NCI-H748 treated with DMSO at 0.1 percent for 48 hours (cell line): ENCODE data around the gene RHEB.
"Not testable (repeated sequence)": the region's sequence is repeated elsewhere in the genome, so short reads cannot be mapped to it uniquely, and the experiment has no call there.

Experiments used
- DNase-seq: peaks from one replicate; lab custom pipeline; 2025; lab: John Stamatoyannopoulos, UW

Gene RHEB

DNA sequence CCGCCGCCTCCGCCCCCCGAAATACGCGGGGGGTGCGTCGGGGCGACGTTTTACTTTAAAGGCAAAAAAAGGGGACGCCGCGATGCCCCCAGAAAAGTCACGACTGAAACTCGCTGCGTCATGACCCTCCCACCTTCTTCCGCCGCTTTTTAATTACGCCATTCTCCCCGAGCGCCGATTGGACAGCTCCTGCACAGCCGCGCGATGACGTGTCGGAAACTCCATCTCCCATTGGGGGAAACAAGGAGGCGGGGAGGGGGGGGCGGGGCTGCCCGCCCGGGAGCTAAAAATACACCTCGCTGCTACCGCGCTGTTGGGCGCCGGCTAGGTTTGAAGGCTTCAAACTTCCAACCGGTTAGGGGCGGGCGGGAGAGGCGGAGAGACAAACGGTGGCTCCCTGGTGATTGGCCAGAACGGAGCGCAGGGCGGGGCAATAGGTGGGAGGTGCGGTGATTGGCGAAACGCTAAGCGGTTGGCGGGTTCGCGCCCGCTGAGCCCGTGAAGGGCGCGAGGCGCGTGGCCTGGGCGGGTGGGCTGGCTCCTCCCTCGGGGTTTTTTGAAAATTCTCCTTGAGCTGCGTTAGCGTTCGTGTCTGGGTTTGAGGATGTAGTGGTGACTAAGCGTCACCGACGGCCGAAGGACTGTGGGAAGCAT is at the start of gene RHEB:
Gene RHEB, minus strand, starts transcription at position 131 of the 654 bp plus-strand sequence. CDS start 384 bp downstream, outside the sequence.
- DNase-seq: peak; percentile 97

DNA sequence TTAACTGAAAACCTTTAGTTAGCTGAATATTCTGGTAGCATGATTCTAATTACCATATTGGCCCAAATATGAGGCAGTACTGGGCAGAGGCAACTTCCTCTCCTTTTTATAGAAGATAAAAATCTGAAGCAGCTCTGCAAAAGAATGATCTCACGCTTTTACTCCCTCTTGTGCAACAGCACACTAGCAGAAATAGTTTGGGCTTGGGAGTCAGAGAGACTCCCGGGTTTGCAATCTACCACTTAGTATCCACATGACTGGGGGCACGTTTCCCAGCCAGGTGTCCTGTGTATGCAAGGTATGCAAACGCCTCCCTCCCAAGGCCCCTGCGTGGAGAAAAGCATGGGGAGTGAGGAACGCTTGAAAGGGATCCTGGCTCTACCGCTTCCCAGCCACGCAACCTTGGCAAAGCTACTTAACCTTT is 47.2 kb upstream of the RHEB start:
- no peak for DNase-seq

- no peak for DNase-seq
These were observed 45.8 kb upstream of the RHEB start for GRCh38 chr7:151565541-151565940.

- DNase-seq: no peak
These were observed 40.5 kb upstream of the RHEB start for GRCh38 chr7:151560243-151560642.

GRCh38 chr7:151559557-151560183 is 40.0 kb upstream of the RHEB start:
- no peak for DNase-seq

DNA sequence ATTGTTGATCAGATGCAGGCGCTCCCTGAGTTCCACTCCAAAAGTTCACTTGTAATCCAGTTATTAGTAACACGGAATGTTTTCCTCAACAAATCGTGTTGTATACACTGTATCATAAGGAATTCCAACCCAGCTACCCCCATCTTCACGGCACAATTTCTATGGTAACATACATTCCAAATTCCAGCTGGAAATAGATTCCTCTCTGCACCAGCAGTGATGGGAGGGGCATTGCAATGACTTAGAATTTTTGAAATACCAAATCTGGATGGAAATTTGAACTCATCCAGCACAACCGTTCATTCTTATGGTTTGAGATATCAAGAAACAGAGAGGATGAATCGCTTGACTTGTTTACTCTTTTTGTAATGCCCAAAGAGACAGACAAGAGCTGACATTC is 38.9 kb upstream of the RHEB start:
- no peak for DNase-seq

DNA sequence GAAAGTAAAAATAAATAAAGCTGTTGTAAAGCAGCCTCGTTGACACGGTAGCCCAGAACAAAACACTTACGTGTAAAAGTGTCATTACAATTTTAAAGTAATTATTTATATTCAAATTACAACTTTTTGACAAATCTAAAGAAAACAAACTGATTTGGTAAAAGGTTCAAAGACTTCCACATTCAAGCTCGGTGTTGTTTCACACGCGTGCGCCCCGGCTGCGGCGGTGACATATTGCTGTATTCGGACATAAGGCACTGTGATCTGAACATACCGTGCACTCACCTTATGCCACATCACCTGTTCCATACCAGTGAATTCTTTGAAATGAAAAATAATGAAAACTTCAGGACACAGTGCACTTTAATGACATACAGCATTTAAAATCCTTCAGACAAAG is 36.9 kb upstream of the RHEB start:
- DNase-seq: no peak

DNA sequence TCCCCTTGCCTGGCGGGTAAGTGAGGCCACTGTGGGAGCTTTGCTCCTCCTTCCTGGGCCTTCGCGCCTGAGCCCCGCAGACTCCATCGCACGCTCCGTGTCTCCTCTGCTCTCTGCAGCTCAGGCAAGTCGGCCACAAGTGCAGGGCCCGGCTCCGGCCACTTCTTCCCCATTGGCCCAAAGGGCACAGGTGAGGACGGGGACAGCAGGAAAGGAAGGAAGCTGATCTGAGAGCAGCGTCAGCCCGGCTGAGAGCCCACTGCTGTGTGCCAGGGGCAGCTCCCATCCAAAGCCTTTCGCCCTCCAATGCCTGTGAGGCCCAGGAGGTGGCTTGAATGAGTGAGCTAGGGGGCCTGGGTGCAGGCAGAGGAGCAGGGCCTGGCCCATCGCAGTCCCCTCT is 33.7 kb upstream of the RHEB start:
- DNase-seq: no peak

- DNase-seq: peak; percentile 71
These were observed 32.8 kb upstream of the RHEB start for GRCh38 chr7:151552352-151553028.

GRCh38 chr7:151551820-151552219 is 32.1 kb upstream of the RHEB start:
- DNase-seq: no peak

DNA sequence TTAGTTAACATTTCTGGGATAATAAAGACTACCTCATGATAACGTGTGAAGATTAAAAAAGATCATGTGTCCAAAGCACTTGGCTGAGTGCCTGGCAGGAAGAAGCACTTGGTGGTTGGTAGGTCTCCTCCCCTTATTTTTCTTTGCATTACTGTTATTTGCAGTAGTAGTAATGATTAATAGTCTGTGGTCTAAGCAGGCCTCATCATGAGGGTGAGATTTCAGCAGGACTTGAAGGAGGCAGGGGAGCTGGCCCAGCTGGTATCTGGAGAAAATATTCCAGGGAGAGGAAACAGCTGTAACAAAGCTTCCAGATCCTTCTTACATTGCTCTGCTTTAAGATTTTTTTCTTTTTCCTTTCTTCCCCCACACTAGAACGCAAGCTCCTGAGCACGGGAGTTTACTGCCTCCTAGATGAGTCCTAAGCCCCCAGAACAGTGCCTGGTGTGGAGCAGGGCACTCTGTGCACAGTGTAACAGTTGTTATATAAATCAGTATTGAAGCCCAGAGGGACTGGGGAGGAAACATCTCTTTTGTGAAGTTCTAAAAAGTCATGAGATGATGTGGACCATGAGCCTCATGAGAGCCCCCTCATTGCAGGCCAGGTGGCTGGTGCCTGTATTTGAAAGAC is 31.1 kb upstream of the RHEB start:
- DNase-seq: no peak

- DNase-seq: no peak
These were observed 29.9 kb upstream of the RHEB start for GRCh38 chr7:151549644-151550043.

- no peak for DNase-seq
These were observed 29.4 kb upstream of the RHEB start for GRCh38 chr7:151549083-151549482.

DNA sequence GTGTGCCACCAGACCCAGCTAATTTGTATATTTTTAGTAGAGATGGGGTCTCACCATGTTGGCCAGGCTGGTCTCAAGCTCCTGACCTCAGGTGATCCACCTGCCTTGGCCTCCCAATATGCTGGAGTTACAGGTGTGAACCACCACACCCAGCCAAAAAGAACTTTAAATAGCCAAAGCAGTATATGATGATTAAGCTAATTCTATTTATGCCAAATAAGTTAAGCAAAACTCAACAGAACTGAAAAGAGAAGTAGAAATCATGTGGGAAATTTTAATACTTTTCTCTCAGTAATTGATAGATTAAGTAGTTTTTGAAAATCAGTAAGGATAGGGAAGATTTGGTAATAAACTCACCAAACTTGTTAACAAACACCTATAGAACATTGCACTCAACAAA is 24.5 kb upstream of the RHEB start:
- no peak for DNase-seq

- no peak for DNase-seq
These were observed 23.0 kb upstream of the RHEB start for GRCh38 chr7:151542606-151543130.

DNA sequence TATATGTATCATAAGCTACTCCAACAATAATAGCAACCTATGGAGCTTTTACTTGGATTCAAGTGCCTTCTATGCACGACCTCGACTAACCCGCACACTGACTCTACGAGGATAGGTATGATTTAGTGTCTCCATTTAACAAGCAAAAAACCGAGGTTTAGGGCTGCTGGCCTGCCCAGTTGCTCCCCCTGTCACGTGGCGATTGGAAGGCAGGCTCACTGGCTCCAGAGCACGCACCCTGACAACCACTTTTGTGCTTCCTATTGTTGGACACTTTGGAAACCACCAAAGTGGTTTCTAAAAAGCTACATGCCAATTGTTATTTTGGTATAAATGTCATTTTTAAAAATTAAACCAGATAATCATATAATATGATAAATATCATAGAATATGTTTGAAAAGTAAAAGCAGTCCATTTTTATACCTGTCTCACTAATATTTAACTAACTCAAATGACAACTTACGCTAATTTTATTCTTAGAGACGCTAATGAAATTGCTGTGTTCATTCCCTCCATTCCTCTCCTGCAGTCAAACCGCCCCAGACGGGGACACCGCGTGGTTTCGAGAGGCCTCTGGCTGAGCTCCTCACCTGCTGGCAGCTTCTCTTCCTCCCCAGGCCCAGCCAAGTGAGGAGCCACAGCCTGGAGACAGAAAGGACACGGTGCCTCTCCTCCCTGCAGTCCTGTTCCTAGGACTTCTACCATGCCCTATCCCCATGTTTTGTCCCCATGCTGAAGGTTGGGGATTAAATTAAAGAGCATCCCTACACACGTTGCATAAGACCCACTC is 22.2 kb upstream of the RHEB start:
- DNase-seq: no peak

DNA sequence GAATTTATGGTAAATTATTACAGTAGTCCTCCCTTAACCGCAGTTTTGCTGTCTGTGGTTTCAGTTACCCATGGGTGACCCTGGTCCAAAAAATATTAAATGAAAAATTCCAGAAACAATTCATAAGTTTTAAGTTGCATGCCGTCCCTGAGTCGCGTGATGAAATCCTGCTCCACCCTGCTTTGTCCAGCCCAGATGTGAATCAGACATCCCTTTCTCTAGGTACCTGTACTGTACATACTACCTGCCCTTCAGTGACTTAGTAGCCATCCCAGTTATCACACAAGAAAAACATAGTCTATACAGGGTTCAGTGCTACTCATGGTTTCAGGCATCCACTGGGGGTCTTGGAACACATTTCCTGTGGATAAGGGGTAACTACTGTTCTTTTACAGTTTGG is 20.5 kb upstream of the RHEB start:
- no peak for DNase-seq

DNA sequence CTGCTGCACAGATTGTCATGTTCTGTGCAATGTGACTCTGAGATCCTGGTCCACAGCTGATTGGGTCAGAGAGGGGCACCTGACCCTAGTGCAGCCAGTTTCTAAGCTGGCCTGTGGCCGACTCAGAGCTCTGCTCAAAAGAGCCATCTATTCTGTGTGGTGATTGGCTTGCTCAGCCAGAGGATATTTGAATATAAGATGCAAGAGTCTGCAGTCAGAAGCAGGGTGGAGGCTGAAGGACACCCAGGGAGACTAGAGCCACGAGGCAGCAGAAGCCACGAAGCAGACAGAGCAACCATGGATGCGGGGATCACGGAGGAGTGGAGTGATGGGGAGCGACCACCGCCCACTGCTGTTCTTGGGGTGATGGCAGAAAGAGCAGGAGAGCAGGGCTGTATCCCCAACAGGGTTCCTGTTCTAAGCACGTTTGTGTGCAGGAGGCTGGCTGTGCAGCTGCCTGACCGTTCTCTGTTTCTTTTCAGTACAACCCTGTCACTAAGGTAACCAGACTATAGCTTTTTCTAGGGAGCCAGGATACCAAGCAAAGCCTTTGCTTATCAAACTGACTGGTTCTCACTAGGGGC is 19.5 kb upstream of the RHEB start:
- DNase-seq: no peak

DNA sequence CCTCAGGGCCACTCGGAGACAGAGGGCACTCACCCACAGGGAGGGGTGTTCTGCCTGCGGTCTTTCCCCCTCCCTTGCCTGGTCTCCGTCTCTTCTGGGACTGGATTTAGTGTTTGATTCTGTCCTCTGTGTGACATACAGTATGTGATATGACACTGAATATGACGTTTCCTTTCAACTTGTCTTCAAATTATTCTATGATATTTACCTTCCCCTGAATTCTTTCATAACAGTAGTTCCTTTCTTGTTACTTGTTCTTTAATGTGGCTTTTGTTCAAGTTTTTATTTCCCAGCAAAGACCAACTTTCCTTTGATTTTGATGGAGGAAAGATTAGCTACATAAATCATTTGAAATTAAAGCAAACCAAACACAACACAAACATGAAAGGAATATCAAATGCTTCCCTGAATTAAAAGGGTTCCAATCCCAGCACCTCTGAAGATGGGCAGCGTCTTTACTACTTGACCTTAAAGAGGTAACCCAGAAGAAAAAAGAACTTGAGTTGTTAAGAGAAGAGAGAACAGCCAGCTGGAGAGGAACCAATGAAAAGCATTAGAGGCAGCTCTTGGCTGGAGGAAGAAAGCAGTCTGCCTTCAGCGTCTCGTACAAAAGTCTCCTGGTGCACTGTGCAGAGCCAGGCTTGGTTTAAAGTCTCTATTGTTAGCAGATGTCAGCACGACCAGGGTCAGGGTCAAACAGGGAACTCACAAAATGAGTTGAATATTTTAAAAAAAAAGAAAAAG is 18.3 kb upstream of the RHEB start:
- DNase-seq: no peak

- not testable (repeated sequence) for DNase-seq
These were observed 16.5 kb upstream of the RHEB start for GRCh38 chr7:151536178-151536577.

- DNase-seq: no peak
These were observed 10.1 kb upstream of the RHEB start for GRCh38 chr7:151529842-151530241.
